HG02970 (cell line): ENCODE data around the gene SPAG17.

Source experiments
- ATAC-seq: cut with Tn5 transposase; IDR thresholded peaks from one replicate; pipeline ENCODE4 v1.9.1; 2021; ENCODE audit warnings: mild to moderate bottlenecking, moderate library complexity, moderate number of reproducible peaks; ENCODE audit not compliant: unreplicated experiment, low FRiP score

Gene SPAG17

DNA sequence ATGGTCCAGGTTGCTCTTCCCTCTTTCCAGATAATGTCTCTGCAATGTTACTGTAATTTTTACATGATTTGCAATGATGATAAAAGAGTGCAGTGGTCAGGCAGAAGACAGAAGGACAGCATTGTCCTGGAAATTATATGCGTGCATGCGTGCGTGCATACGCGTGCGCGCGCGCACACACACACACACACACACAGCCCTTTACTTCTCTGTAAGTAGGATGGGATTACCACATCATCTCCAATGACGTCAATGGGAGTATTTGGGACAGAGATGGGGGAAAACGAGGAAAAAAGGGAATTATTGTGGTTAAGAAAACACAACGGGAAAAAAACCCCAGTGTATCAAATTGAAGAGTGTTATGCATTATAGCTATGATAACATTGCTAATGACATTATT lies 99.7 kb downstream of the SPAG17 start:
- no peak for ATAC-seq

DNA sequence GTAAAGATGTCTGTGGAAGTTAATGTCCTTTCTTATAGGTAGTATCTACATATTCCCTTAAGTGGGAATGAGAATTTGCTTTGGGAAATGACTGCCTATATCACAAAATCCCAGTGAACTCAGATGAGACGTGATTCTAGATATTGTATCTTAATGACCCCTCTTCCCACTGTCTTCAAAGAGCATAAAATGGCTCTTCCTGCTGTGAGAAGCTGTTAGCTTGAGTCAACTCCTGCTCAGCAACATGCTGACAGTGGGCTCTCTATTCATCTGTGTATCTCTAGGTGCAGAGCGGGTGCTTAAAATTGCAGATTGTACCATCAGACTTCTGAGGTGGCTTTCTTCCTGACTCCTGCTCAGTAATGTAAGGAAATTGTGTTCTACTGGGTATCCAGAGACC lies 100.6 kb downstream of the SPAG17 start:
- no peak for ATAC-seq

DNA sequence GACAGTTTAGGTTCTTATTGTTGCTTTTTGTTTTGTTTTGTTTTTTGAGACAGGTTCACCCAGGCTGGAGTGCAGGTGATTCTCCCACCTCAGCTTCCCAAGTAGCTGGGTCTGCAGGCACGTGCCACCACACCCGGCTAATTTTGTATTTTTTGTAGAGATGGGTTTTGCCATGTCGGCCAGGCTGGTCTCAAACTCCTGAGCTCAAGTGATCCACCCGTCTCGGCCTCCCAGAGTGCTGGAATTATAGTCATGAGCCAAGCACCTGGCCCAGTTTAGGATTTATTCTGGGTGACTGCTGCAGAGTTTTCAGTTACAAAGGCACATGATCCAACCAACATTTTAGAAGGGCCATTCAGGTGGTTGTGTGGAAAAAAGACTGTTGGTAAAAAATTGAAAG lies 102.0 kb downstream of the SPAG17 start:
- no peak for ATAC-seq

DNA sequence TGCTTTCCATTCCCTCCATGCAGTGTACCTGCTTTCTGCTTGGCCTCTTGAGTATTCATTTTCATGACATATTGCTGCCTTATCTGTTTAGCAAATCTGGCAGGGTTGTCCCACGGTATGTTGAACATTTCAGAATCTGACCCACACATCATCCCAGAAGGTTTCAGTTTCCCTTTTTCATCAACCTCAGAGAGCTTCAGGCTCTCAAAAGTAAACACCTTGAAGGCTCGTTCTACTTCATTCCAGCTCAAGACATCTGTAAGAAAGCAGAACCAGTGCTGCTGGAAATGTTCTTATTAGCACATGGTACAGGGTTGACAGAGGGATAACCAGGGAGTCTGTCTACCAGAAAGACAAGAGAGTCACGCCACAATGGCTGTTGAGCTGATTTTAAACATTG lies 103.6 kb downstream of the SPAG17 start:
- no peak for ATAC-seq

DNA sequence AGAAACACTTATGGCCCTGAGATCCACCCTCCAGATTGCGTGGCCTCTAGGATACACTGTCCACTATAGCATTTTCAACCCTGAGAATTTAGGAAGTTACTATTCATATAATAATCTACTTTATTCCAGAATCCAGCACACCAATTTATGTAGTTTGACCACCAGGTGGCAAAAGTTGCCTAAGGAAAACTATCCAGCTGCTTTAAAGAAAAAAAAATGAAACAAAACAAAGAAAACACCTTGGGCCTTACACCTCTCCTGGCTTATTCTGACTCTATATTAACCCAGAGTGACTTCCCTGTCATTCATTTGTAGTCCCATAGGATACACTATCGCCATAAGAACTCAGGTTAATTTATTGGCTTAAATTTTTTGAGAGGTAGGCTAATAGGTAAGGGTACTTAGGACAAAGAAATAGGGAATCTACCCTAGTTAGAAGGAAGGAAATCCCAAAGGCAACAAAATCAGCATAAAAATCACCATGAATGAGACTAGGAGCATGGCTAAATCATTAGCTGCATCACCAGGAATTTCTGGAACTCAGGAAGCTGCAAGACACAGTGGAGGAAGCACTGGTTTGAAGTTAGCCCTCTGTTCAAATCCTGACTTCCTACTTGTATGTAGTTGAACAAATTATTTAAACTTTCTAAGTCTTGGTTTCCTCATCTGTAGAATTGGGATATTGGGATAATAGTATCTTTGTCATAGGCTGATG lies 107.5 kb downstream of the SPAG17 start:
- ATAC-seq = no peak

DNA sequence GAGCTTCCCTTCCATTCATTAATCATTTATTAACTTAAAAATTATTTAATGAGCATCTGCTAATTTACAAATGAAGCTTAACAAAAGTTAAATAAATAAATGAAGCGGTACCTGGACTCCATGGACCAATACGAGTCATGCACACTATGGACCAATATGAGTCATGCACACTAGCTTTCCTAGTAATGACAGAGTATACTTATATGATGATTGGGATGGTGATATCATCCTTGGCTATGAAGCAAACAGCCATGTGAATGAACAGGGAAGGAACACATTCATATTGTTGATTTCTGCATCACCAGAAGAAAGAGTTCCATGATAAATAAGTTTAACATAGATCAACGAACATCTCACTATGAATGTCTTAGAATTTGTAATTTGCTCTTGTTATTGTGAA lies 109.9 kb downstream of the SPAG17 start:
- no peak for ATAC-seq

DNA sequence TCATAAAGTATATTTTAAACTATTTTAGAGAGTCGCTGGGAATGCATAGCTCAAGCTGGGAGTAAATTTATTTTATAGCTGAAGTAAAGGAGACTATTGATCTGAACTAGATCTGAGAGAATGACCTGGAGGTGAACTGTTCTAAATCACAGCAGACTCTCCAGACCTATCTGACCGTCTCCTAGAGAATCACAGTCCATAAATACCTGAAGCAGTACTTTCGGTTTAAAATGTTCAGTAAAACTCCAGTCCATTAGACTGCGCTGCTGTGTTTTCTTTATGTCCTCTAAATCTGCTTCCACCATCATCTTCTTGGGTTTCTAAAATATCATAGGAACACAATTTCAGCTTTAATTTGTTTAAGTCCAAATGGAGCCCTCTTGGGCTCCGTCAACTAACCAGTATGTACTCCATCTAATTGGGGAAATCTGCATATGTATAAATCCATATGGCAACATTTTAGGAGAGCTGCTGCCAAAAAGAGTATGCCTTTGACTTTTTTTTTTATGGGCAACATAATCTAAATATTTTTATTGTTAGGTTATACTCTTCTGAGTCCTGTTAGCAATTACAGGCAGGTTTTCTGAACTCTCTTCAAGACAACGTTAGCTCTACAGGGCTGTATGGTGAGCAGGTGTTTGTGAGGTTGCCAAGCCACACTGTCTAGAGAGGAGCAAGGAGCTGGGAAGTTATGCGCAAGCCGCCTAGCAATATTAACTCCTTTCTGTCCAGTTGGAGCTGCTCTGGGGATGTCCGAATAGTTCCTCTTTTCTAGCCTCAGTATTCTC lies 111.2 kb downstream of the SPAG17 start:
- no peak for ATAC-seq

DNA sequence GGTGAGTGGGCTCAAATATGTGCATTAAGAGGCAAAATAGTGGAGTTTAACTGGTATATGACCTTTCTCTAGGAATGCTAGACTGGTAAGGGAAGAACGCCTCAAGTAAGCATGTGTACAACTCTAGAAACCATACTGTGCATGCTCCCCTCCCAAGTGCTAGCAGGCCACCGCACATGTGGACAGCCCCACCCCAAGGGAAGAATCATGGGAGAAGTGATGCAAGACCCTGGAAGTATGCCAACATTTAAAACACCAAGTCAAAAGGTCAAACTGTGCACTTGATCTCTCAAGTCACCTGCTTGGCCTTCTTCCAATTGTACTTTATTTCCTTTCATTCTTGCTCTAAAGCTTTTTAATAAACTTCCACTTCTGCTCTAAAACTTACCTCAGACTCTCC lies 135.0 kb downstream of the SPAG17 start:
- no peak for ATAC-seq

DNA sequence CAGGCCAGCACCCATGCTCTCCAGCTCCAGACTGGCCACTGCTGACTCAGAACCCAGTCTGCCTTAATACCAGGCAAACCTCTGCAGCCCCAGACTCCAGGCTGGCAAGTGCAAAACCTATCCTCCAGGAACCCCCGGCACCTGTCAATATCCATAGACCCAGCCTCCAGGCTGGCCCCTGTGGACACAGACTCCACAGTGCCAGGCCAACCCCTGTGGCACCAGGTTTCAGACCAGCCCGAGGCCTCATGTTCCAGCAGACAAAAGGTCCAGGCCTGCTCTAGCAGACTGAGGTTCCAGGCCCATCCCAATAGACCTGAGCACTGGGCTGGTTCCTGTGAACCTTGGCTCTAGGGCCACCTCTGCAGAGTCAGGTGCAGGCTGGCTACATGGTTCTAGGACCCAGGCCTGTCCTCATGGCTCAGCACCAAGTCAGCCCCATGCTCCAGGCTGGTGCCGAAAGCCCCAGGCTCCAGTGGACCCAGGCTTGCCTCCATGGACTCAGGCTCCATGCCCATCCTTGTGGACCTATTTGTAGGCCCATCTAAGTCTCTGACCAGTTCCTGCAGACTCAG lies 137.3 kb downstream of the SPAG17 start:
- ATAC-seq = no peak

DNA sequence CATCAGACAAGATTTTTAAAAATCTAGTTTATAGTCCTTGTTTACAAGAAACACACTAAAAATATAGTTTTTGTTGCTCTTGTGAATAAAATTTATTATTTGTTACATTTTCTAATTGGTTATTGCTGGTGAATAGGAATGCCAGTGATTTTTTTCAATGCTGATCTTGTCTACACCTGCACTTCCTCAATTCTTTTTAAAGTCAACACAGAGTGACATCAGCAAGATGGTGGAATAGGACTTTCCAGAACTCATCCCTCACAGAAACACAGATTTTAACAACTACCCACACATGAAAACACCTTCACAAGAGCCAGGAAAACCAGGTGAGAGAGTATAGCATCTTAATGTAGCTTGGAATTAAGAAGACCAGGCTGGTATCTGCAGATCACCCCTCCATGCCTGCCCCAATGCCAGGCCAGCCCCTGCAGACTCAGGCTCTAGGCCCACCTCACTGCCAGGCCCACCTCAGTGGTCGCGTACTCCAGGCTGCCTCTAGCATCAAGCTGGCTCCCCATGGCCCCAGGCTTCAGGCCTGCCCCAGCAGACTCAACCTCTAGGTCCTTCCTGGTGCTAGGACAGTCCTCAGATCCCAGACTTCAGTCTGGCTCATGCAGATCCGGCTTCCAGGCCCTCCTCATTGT lies 137.9 kb downstream of the SPAG17 start:
- ATAC-seq = no peak

DNA sequence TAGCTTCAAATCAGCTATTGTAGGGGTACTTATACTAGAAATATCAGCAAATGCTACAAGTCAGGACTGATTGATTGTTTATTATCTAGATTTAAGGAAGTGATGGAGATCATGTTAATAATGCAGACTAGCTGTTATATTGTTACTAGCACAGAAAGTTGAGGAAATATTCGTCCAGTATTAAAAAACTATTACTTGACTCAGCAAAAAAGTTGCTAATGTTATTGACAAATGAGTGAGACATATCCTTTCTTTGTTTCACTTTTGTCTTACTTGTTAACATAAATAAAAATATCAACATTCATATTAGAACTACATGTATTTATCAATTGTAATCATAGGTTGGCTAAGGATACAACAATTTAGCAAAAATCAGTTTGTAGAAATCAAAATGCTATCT lies 141.4 kb downstream of the SPAG17 start:
- no peak for ATAC-seq

DNA sequence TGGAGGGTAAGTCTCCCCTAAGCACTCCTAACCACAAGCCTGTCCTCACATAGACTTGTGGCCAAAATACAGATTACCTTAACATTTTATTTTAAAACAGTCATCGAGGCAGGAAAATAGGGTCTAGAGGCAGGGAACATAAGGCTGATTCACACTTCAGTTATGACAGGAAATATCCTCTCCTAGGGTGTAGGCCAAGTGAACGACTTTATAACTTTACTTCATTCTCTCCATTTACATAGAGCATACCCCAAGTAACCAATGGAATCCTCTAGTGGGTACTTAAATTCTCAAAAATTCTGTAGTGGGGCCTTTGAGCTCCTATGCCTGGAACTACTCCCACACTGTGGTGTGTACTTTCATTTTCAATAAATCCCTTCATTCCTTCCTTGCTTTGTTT lies 142.5 kb downstream of the SPAG17 start:
- ATAC-seq = no peak

DNA sequence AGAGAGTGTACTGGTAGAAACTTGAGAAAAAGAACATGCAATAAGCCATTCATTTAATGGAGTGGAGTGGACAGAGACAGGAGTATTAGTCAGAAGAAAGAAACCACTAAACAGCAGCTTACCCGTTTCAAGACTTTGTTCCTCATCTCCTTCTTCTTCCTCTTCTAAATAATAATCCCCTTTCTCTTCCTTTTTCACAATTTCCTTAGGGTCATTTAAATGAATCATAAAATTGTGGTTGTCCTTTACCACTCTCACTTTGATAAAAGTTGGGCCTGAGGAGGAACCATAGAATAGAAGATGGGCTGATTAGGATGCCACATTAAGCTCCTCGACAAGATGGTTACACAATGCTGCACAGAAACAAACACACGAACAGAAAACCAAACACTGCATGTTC lies 145.9 kb downstream of the SPAG17 start:
- no peak for ATAC-seq

DNA sequence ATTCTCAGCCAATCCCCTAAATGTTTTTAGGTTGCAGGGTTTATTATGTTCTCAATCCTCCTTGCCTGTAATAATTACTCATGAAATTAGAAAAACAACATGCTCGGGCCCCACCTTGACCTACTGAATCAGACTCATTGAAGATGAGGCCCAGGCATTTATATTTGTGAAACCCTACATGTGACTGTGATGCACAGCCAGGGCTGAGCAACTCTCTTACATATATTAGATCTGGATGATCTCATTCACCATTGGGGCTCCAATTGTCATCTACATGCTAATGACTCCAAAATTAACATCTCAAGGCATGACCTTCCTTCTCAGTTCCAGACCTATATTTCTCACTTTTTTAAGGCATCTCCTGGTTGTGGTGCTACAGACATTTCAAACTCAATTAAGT lies 152.1 kb downstream of the SPAG17 start:
- ATAC-seq = no peak

DNA sequence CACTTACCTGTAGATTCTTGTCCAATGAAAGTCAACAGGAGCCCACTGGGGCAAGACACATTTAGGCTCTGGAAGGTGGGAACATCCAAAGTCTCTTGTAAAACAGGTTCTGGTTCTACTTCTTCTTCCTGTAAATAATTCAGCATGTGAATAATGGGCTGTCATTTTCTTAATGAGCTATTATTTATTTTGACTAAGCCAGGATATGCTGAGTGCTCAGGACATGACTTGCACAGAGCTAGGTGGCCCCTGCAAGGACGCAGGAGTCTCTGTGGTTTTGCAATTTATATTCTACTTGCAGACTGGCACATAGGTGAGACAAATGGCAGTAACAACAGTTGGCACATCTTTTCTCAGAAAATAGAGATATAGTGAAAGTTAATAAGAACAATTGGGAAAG lies 156.8 kb downstream of the SPAG17 start:
- no peak for ATAC-seq

DNA sequence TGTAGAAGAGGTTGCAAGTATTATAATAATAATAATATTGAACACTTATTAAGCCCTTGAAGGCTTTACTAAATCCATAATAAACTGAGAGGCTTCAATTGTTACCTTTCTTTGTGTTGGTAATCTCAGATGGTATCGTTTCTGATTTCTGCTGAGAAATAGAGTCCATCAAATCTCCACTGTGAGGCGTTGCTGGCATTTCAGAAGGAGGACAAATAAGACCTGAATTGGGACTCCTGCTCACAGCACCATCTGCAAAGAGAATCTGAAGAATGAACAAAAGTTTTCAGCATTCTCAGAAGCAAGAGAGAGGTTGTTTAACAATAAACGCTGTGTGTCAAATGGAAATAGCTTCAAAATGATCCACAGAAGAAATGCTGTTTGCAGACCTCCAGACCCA lies 161.8 kb downstream of the SPAG17 start:
- ATAC-seq = no peak

DNA sequence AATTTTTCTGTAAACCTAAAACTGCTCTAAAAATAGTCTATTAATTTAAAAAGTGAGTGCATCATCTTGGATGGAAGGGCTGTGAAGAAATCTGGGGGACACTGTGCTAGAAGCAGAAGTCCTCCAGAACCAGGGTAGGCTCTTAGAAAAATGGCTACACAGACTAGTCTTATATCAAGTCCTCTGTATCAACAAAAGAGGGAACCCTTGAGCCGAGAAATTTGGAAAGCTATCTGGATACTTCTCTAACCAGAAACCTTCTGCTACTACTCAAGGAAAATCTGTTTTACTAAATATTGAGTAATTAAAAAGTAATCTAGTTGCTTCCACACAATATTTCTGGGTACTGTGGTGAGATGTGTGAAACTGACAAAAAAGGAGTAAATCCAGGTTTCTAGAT lies 163.4 kb downstream of the SPAG17 start:
- ATAC-seq = no peak

DNA sequence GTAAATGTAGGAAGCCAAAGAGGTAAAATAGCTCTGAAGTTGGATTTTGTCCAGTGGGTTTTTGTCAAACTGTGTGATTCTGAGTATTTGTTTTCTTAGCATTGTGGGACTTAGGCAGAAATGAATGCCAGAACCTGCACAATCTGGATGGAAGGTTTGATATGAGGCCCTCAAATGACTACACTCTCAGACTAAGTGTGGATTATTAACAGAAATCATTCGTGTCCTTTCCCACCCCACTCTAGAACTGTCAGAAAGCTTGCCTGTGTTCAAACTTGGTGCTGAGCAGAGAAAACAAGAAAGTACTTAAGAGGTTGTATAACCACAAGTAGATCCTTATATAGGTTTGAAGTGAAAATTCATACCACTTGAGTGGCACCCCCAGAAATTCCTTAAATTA lies 167.0 kb downstream of the SPAG17 start:
- no peak for ATAC-seq

DNA sequence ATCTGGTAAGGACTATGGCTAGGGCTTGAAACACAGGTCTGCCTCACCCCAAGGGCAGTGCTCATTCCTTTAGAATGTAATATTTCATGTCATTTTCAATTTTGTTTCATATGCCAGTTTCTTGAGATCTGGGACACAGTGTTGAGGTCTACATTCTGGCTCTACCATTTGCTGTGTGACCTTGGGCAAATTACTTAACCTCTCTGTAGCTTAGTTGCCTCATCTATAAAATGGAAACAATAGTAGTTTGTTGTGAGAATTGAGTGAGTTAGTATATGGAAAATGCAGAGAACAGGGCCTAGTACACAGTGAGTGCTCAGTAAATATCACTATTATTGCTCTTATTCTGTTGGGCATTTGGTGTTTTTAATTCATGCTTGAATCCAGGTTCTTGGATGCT lies 171.1 kb downstream of the SPAG17 start:
- ATAC-seq = no peak

DNA sequence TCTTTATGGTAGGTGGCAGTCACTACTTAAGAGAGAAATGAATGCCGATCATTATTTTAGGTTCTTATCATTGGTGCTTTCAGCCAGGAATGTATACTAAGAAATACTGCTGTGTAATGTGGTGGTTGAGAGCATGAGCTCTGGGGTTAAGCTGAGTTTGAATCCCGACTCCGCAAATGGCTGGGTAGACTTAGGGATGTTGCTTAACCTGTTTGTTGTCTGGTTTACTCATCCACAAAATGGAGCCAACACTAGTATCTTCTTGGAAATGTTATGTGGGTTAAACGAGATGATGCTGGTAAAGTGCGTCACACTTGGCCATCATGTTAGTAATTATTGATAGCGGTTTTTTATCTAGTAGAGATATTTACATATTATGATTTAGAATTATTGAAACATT lies 171.7 kb downstream of the SPAG17 start:
- ATAC-seq = no peak

DNA sequence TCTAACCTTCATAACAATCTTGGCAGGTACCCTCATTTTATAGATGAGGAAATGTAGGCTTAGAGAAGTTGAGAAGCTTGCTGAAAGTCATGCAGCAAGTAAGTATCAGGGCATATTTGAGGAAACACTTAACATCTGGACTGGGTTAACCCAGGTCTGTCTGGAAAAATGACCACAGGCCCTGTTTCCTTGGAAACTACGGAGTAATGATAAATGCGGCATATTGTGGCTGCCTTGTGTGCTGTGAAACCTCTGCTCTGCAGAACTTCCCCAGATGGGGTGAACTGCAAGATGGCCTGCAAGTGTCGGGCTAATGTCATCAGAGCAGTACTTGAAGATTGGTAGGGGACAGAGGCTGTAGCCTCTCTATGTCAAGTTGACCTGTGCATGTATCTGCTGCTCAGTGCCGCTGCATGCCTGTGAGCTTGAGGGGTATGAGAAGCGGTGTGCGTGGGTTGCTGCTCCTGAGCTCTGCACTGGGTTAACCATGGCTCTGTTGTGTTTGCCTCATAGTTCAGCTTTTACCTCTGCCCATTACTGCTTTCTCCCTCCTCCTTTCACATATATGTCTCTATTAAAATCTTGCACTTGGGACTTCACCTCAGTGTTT lies 172.4 kb downstream of the SPAG17 start:
- ATAC-seq = no peak
